Spinal cord (tissue), 10 donors: ENCODE measurements around the gene CRACR2B. TPM values are rescaled to one million over a fixed set of nuclear protein-coding genes. Genes with fewer than 3 reads are reported as not detected.
A peak's percentile ranks its signal among the peaks of the same experiment; 100 is the strongest.

Experiments
- DNase-seq, 6 donors: peaks; one replicate each; pipeline versions ENCODE4 v3.0.0 to v3.0.0-alpha.2; 2013 to 2015; ENCODE audit warnings: low spot score in 6 of 6, low read depth in 4 of 6
- H3K27ac ChIP-seq: one replicate; pipeline ENCODE4 v1.5.1; 2013; ENCODE audit warnings: low read depth, low read length, control low read depth
- H3K27me3 ChIP-seq: one replicate; pipeline ENCODE4 v1.6.1; 2013; ENCODE audit warnings: low read length; ENCODE audit not compliant: control insufficient read depth, insufficient read depth
- H3K36me3 ChIP-seq: one replicate; pipeline ENCODE4 v1.6.1; 2013; ENCODE audit warnings: low read length; ENCODE audit not compliant: control insufficient read depth, insufficient read depth
- H3K4me1 ChIP-seq: one replicate; pipeline ENCODE4 v1.6.1; 2013; ENCODE audit warnings: low read length; ENCODE audit not compliant: control insufficient read depth, insufficient read depth
- H3K4me3 ChIP-seq: one replicate; pipeline ENCODE4 v1.5.1; 2013; ENCODE audit warnings: low read depth, low read length, control low read depth
- H3K9me3 ChIP-seq: one replicate; pipeline ENCODE4 v1.6.1; 2013; ENCODE audit warnings: low read length; ENCODE audit not compliant: control insufficient read depth, insufficient read depth
- WGBS: methylation state at CpG from one replicate; pipeline ENCODE4 v1.1.5; 2013; ENCODE audit warnings: missing lambda C conversion rate; ENCODE audit not compliant: insufficient coverage; 5-methylcytosine and 5-hydroxymethylcytosine counted together
- polyA plus RNA-seq, 2 donors: library from polyadenylated mRNA; unstranded; fragments of 120-200 nt; gene quantifications; one replicate each; pipeline ENCODE4 v1.2.1, GENCODE V29; 2013; ENCODE audit not compliant: insufficient read length in 2 of 2
- total RNA-seq, 2 donors: library from RNA; depleted of rRNA in 1 of 2; stranded (reverse); fragments of 120-200 nt in 1 of 2; fragments of >200 nt in 1 of 2; gene quantifications; one replicate each; pipeline versions ENCODE4 v1.2.3 to v1.2.4, GENCODE V29; 2013 to 2014
- donor health status: healthy.

Gene CRACR2B
- total and polyA plus RNA-seq, 4 donors = 2.4 to 12.1 (median 8.4) TPM

DNA sequence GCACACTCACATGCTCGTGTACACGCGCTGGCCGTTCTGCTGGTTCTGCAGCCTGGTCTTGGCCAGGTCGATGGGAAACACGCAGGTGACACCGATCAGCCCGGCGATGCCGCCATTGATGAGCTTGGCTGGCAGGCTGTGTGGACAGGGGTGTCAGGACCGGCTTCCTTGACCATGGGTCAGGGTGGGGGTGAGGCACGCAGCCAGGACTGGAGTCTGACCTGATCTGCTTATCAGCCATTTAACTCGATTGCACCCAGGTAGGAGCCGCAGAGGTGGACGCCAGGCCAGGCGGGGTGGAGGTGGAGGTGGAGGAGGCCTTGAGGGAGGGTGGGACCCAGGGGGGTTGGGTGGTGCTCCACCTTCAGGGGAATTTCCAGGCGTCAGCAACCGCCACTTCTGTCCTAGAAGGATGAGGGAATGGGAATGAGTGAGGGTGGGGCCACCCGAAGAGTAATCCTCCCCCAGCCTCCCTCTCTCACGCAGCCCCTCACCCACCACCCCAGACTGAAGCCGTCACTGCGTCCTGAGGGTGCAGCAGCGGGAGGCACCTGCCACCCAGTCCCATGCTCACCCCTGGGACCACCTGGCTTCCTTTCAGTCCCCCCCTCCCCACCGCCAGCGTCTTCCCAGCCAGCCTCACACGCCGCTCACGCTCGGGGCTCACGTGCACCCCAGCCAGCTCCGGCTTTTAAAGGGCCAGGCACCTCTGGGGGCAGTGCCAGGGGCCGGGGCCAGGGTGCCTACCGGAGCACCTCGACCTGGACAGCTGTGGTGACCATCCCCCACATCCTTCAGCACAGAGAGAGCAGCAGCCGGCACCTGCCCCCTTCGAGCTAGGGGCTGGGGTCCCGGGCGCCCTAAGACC is 32.7 kb upstream of the CRACR2B start:
- H3K4me3 ChIP-seq = no peak overlapping the region
- H3K4me1 ChIP-seq = peaks cover 54% of the 10 kb centered on the region
- DNase-seq = no peak

DNA sequence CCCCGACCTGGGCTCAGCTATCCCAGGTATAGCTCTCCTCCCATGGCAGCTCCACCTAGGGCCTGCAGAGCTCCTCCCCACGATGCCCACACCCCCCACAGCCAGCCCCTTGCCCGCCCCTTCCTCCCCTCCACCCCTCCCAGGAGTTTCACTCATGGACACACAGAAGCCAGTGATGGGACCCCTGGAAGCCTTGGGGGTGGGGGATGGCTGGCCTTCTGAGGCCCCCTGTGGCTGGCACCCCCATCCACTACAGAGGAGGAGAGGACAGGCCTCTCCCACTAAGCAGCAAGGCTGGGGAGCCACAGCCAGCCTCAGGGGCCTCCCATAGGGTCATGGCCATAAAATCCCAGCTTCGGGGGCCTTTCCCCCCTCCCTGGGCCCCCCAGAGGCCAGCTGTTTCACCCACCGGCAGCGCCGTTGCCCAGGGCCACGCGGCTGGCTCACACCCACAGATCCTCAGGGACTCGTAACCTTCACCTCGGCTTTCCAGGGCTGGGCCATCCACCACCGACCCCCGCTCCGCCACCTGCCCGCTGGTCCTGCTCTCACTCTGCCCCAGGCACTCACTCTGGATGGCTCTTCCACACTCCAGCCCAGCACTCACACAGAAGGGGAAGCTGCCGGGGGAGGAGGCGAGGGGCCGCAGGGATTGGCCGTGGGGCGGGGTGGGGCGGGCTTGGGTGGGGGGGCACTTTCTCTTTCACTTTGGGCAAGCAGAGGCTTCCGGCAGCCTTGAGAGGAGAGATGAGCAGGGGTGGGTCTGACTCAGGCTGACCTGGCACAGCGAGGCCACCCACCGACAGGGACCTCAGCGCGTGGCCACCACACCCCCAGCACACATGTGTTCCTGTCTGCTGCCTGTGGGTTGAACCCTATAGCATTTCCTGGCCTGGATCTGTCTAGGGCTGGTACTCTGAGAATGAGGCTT is 31.8 kb upstream of the CRACR2B start:
- Histone ChIP-seq H3K27me3 (no peaks in the 10 kb centered on the region), H3K27ac (peak overlapping the region; percentile 96), H3K4me3 (peak overlapping the region; percentile 86), H3K9me3 (no peaks in the 10 kb centered on the region), H3K4me1 (peaks cover 45% of the 10 kb centered on the region), H3K36me3 (peaks cover 71% of the 10 kb centered on the region)
- WGBS = 13% methylated on average over 14 of the region's 26 CpGs
- DNase-seq = peak in 2 of 6 donors; percentile 28 to 72

More for the DNA sequence above, 32.7 kb upstream of the CRACR2B start:
- 76% methylated on average over 25 of the region's 38 CpGs for WGBS
- peak overlapping the region; percentile 71 for H3K27ac ChIP-seq
- H3K36me3 ChIP-seq = peaks cover 66% of the 10 kb centered on the region
- H3K27me3 ChIP-seq = no peaks in the 10 kb centered on the region
- no peaks in the 10 kb centered on the region for H3K9me3 ChIP-seq

DNA sequence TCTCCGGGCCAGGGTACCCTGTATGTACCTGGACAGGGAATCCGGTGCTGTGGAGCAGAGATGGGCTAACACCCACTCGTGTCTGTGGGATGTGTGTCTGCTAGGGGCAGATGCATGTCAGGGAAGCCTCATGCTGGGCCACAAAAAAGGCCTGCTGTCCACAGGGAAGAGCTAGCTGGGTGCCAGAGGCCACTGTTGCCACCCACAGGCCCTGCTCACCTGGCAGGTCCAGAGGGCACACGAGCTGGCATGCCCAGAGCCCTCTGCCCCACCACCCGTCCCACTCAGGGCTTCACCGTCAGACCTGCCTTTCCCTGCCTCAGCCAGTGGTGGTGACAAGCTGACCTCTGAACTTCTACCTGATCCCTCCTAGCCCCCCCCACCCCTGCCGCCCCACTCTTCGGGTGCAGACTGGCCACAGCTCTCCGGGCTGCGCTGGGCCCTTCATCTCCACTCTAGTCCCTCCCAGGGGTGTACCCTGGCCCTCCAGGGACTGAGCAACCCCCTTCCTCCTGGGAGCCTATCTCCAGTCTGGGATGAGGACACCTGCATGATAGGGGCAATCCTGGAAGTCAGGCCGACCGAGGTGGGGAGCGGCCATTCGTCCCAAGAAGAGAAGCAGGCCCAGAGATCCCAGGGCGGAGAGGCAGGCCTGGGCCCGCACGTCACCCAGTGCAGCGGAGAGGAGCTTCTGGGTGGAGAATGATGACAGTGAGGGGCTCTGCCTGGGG is 31.0 kb upstream of the CRACR2B start:
- Histone ChIP-seq H3K36me3 (peaks cover 71% of the 10 kb centered on the region), H3K27ac (peak overlapping the region; percentile 96), H3K4me1 (peaks cover 44% of the 10 kb centered on the region), H3K27me3 (no peaks in the 10 kb centered on the region), H3K9me3 (no peaks in the 10 kb centered on the region), H3K4me3 (peak overlapping the region; percentile 86)
- no peak for DNase-seq
- 21% methylated on average over 18 of the region's 18 CpGs for WGBS

DNA sequence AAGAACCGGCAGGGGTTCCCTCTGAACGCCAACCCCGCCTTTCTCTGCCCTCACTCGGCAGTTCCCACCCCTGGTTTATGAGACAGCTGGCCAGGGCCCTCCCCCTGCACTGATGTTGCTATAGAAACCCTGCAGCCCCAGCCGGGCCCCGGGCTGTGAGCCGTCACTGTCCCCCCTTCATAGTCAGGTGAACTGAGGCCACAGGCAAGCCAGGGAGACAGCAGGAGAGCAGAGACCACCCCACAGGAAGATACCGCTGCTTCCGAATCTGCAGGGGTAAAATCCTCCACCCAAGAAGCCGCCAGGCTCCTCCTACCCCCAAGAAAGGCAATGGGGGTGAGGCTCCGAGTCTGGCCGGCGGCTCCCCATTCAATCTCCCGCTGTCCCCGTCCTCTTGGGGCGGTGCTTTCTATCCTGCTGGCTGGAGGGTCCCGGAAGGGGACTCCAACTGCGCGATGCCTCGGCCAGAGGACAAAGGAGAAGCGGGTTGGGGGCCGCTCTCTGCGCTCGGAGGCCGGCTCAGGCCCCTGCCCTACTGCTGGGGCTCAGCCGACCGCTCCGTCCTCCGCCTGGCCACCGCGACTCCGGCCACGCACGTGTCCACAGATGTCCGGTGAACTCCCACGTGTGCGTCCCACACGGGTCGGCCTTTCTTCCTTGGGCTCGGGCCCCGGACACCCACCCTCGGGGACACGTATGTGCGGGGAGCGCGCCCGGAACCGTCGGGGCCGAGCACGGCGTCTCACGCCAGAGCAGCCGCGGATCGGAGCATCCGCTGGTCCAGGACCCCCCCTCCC is 30.2 kb upstream of the CRACR2B start:
- under 1% methylated on average over 57 of the region's 57 CpGs for WGBS
- Histone ChIP-seq H3K4me3 (peak overlapping the region; percentile 86), H3K4me1 (peaks cover 44% of the 10 kb centered on the region), H3K27ac (peak overlapping the region; percentile 96), H3K27me3 (no peaks in the 10 kb centered on the region), H3K36me3 (peaks cover 71% of the 10 kb centered on the region), H3K9me3 (no peaks in the 10 kb centered on the region)
- peak in 3 of 6 donors; percentile 76 to 95 (median 92) for DNase-seq

DNA sequence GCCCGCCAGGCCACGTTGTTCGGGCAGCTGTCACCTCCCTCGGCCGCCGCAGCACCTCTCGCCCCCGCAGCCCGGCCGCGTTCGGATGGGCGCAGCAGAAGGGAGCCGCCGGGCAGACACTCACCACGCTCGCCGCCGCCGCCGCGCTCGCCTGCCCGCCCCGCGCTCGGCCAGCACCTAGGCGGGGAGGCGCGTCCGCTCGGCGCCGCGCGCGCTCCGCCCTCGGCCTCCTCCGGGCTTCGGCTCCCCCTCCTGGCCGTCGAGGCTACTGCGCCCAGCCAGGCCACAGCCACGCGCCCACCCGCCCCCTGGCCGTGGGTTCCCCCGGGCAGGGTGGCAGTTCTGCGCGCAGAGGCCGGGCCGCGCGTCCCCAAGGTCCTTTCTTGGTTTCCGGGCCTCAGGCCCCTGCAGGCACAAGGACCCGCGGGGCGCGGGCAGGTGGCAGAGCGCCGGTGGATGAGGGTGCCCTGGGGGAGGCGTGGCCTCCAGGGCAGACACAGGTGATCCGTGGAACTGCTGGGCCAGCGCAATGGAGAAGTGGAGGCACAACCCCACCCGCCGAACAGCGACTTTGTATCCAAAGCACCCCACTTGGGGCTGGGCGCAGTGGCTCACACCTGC is 29.5 kb upstream of the CRACR2B start, which contains the start of gene SLC25A22:
Gene SLC25A22, minus strand, starts transcription at position 189 of the 621 bp plus-strand sequence. CDS start 3,275 bp downstream, outside the sequence.
- peak within 1 kb of the TSS; percentile 96 for H3K27ac ChIP-seq
- peaks cover 71% of the 10 kb centered on the region for H3K36me3 ChIP-seq
- peaks cover 46% of the 10 kb centered on the region for H3K4me1 ChIP-seq
- WGBS = 4% methylated on average over 69 of the region's 69 CpGs
- no peaks in the 10 kb centered on the region for H3K9me3 ChIP-seq
- no peaks in the 10 kb centered on the region for H3K27me3 ChIP-seq
- DNase-seq = peak in 4 of 6 donors; percentile 71 to 95 (median 86)
- H3K4me3 ChIP-seq = peak within 1 kb of the TSS; percentile 86

DNA sequence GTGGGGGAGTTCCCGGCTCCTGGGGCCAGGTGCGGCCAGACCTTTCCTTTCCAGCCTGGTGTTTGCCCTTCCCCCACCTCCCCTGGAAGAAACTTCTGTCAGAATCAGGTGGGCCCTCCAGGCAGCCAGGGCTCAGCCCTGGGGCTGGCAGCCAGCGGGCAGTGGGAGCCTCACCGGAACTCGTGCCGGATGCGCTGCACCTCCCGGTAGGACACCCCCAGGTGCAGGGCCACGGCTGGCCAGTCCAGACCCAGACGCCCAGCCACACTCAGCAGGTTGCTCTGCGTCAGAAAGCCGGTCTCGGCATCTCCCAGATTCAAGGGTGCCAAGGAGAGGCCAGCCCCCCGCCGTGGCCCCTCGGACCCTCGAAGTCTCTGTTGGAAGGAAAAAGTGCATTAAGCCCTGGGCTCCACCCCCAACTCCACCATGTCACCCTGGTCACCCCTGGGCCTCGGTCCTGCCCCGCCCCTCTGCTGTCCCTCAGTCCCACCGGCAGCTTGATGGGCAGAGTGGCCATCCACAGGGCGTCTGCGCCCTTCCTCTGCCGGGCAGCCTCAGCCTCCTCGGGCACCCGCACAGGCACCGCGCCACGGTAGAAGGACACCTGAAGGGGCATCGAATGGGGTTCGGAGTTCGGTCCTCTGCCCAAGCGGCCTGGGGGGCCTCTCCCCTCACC is 27.9 kb upstream of the CRACR2B start:
- H3K27ac ChIP-seq = no peak overlapping the region
- peaks cover 53% of the 10 kb centered on the region for H3K4me1 ChIP-seq

DNA sequence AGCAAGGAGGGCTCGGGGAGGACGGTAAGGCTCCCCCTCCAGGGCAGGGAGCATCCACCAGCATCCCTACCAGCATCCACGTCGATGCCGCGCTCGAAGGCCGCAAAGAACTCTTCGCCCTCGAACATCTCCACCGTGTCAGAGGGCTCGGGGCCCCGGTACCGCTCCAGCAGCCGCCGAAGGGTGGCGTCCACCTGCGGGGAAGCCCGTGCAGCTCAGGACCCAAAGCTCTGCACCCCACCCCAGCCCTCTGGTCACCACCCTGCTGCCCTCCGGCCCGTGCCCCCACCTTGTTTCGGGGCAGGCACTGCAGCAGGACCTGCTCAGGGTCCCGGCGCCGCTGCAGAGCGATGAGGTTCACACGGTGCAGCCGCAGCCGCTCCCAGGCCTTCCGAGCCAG is 27.2 kb upstream of the CRACR2B start:
- peaks cover 58% of the 10 kb centered on the region for H3K36me3 ChIP-seq
- peaks cover 50% of the 10 kb centered on the region for H3K4me1 ChIP-seq
- DNase-seq = no peak
- no peak overlapping the region for H3K4me3 ChIP-seq
- no peak overlapping the region for H3K27ac ChIP-seq
- H3K9me3 ChIP-seq = no peaks in the 10 kb centered on the region
- H3K27me3 ChIP-seq = no peaks in the 10 kb centered on the region
- WGBS = 97% methylated on average over 30 of the region's 30 CpGs

More for the DNA sequence above, 27.9 kb upstream of the CRACR2B start:
- no peak for DNase-seq
- Histone ChIP-seq H3K27me3 (no peaks in the 10 kb centered on the region), H3K4me3 (no peak overlapping the region), H3K36me3 (peaks cover 65% of the 10 kb centered on the region), H3K9me3 (no peaks in the 10 kb centered on the region)
- WGBS = 95% methylated on average over 31 of the region's 32 CpGs
